ENCODE measurements around the gene MAB21L4. TPM values are rescaled to one million over a fixed set of nuclear protein-coding genes. Genes with fewer than 3 reads are reported as not detected.

Gene MAB21L4
- total RNA-seq, 2 donors from 2014 or later: 0.31 TPM; not detected in 1

DNA sequence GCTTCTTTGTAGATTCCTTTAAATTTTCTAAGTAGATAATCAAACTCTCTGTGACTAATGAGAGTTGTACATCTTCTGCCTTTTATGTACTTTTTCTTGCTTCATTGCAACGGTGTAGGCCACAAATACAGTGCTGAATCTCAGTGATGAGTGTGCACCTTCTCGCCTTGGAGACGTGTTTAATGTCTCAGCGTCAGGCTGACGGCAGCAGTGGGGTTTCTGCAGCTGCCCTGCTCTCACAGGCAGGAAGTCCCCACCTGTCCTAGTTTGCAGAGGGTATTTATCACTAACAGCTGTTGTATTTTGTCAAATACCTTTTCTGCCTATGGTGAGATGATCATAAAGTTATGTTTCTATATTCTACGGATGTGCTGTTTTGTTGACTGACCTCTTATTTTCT lies 14.0 kb downstream of the MAB21L4 start:
- H3K27ac ChIP-seq: no peak overlapping the region
- H3K4me1 ChIP-seq: no peaks in the 10 kb centered on the region
- no peak for DNase-seq (ENCODE audit: low spot score)
- no peaks in the 10 kb centered on the region for H3K9me3 ChIP-seq
- no peaks in the 10 kb centered on the region for H3K27me3 ChIP-seq
- H3K4me3 ChIP-seq: no peak overlapping the region
- TF ChIP-seq, protein P1, sequence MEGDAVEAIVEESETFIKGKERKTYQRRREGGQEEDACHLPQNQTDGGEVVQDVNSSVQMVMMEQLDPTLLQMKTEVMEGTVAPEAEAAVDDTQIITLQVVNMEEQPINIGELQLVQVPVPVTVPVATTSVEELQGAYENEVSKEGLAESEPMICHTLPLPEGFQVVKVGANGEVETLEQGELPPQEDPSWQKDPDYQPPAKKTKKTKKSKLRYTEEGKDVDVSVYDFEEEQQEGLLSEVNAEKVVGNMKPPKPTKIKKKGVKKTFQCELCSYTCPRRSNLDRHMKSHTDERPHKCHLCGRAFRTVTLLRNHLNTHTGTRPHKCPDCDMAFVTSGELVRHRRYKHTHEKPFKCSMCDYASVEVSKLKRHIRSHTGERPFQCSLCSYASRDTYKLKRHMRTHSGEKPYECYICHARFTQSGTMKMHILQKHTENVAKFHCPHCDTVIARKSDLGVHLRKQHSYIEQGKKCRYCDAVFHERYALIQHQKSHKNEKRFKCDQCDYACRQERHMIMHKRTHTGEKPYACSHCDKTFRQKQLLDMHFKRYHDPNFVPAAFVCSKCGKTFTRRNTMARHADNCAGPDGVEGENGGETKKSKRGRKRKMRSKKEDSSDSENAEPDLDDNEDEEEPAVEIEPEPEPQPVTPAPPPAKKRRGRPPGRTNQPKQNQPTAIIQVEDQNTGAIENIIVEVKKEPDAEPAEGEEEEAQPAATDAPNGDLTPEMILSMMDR (IDR thresholded peaks at IDR 0.05): no peak
- no peaks in the 10 kb centered on the region for H3K36me3 ChIP-seq

DNA sequence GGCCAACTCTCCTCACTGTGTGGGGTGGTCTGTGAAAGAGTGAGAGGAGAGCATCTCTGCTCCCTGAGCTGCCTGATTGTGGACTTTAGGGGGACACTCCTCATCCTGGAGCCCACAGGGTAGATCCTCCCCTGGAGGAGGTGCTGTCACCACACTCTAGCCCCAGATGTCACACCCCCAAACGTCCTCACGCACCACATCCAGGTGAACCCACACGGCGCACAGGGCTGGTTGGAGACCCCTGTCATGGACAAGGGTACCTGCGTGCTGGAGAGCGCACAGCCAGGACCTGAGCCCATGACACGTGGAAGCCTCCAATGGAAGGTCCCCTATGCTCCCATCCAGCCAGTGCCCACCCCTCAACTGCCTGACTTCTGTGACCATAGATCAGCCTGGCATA lies 16.9 kb downstream of the MAB21L4 start:
- no peaks in the 10 kb centered on the region for H3K9me3 ChIP-seq
- no peak overlapping the region for H3K27ac ChIP-seq
- H3K36me3 ChIP-seq: no peaks in the 10 kb centered on the region
- no peak overlapping the region for H3K4me3 ChIP-seq
- H3K4me1 ChIP-seq: no peaks in the 10 kb centered on the region
- TF ChIP-seq, protein P1 (IDR thresholded peaks at IDR 0.05): no peak
- no peaks in the 10 kb centered on the region for H3K27me3 ChIP-seq
- no peak for DNase-seq (ENCODE audit: low spot score)

DNA sequence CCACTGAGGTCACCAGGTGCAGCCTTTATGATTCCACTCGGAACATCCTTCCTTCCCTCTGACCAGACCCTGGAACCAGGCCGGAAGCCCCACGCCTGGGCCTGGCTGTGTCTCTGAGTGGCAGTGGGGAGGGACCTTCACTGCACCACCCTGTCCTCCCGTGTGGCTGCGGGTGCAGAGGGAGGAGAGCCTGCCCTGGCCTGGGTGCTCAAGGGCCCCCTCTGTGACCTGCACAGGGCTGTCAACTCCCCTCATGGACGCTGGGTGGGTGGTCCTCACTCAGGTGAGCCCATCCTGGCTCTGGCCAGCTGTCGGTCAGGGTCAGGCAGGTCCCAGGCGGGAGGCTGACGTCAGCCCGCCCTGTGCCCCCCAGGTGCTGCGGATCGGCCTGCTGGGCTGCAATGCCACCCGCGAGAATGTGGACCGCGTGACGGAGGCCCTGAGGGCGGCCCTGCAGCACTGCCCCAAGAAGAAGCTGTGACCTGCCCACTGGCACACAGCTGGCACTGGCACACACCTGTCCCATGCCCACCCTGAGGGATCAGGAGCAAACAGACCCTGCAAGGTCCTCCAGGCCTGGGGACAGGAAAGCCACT lies 17.5 kb downstream of the MAB21L4 start:
- no peak overlapping the region for H3K27ac ChIP-seq
- H3K27me3 ChIP-seq: no peaks in the 10 kb centered on the region
- no peaks in the 10 kb centered on the region for H3K4me1 ChIP-seq
- TF ChIP-seq, protein P1 (IDR thresholded peaks at IDR 0.05): no peak
- H3K4me3 ChIP-seq: no peak overlapping the region
- no peaks in the 10 kb centered on the region for H3K9me3 ChIP-seq
- DNase-seq (ENCODE audit: low spot score): no peak
- H3K36me3 ChIP-seq: no peaks in the 10 kb centered on the region

DNA sequence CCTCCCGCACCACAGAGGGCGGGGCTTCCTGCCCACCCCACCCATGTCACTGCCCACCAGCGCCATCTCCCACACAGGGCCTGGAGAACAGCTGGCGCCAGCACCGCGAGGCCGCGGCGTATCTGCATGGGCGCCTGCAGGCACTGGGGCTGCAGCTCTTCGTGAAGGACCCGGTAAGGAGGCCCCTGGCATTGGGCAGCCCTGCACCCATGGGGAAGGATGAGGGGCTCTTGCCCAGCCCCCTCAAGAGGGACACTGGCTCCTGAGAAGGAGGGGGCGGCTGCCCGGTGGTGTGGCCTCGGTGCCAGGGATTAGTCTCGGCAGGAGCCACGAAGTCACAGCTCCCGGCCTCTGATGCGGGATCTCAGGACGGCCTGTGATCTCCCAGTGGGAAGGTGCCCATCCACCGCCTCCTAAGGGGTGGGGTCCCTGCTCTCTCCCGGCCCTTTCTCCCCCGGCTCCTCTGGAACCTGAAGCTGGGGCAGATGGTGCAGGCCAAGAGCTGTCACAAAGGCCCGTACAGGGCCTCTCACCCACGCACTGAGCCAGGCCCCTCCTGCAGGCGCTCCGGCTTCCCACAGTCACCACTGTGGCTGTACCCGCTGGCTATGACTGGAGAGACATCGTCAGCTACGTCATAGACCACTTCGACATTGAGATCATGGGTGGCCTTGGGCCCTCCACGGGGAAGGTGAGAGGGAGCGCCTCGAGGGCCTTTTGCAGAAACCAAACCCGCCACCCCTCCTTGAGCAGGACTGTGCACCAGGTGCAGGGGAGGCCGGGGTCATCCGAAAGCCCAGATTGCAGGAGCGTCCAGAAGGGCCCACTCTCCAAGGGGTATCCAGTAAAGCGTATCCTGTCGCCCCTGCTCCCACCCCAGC lies 18.3 kb downstream of the MAB21L4 start:
- no peak overlapping the region for H3K4me3 ChIP-seq
- no peak overlapping the region for H3K27ac ChIP-seq
- TF ChIP-seq, protein P1 (IDR thresholded peaks at IDR 0.05): no peak
- H3K4me1 ChIP-seq: no peaks in the 10 kb centered on the region
- no peak for DNase-seq (ENCODE audit: low spot score)
- no peaks in the 10 kb centered on the region for H3K36me3 ChIP-seq
- no peaks in the 10 kb centered on the region for H3K27me3 ChIP-seq
- H3K9me3 ChIP-seq: no peaks in the 10 kb centered on the region

DNA sequence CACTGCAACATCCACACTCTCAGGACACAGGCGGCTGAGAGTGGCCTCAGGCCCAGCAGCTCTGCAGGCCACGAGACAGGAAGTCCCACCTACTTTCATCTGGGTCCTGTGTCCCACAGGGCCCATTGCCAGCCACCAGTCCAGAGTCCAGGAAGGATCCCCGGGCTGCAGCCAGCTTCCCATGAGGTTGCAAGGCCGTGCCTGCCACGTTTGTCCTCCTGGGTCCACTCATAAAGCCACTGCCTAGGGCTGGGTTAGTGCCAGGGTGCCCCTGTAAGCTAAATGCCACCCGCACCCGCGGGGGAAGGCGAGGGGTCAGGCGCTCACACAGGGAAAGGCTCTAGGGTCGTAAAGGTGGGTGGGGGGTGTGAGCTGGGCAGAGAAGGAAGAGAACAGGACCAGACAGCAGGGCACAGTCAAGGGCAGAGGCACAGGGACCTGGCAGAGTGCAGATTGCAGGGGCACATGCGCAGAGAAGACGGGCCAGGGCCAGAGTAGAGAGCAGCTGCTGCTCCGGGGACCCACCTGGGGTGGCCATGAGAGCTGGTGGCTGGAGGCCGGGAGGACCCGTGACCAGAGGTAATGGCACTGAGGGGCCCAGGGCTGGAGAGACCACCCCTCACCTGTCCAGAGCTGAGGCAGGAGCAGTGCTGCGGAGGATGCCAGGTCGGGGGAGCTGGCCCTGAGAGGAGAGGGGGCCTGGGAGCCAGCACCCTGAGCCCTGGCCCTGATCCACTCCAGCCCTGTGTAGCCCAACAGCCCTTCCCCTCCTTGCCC lies 19.3 kb downstream of the MAB21L4 start:
- H3K9me3 ChIP-seq: no peaks in the 10 kb centered on the region
- no peaks in the 10 kb centered on the region for H3K4me1 ChIP-seq
- no peak overlapping the region for H3K27ac ChIP-seq
- DNase-seq (ENCODE audit: low spot score): no peak
- TF ChIP-seq, protein P1 (IDR thresholded peaks at IDR 0.05): no peak
- no peaks in the 10 kb centered on the region for H3K27me3 ChIP-seq
- H3K36me3 ChIP-seq: no peaks in the 10 kb centered on the region
- H3K4me3 ChIP-seq: no peak overlapping the region

Data from right atrium auricular region (tissue), 2 donors.